GM21619 (cell line): ENCODE results near the gene SYT1.

ENCODE experiments used
- ATAC-seq: cut with Tn5 transposase; IDR thresholded peaks from one replicate; pipeline ENCODE4 v1.9.1; 2021; ENCODE audit not compliant: unreplicated experiment

SYT1 gene

DNA sequence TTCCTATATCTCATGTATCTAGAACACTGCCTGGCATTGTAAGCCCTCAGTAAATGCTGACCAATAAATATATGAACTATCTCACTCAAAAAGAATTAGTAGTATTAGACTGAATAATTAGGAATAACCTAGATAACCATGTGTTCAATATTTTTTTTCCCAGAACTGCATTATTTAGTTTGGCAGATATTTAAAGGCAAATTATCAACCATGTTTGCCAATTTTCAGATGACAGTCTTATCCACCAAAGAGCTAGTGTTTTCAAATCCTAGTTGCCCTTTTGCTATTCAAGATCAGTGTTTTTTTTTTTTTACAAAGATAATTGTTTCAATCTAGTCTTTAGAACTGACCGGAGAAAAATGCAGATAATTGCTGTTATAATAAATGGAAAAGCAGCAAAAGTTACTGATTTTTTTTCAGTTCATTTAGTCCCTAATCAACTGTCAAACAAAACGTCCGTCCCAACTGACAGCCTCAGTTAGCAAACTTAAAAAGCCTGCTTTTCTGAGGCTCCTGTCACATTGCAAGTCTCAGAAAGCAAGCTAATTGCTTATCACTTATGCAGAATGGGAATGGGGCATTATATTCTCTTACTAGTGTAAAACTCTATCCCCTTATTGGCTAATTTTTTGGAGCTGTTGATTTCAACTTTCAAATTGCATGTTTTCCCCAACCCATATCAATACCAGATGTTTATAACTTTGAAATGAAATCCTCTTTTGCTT, 623.0 kb downstream of the SYT1 start:
- ATAC-seq: no peak
